HCT116 (cell line): ENCODE measurements around the gene YBX3. TPM values are rescaled to one million over a fixed set of nuclear protein-coding genes. Genes with fewer than 3 reads are reported as not detected.

Experiments
- ATAC-seq: fragments of 200-7000 bp; cut with Tn5 transposase; 2 replicates; pipeline ENCODE4 v1.9.1; 2020; ENCODE audit warnings: mild to moderate bottlenecking, moderate library complexity
- BruUV-seq: library from RNA; stranded (reverse); fragments of 400-500 nt; replicated peaks from 2 replicates; lab custom pipeline; 2021; lab: Mats Ljungman, UMichigan
- CTCF ChIA-PET: fragments of 300-600 bp; sonication (Branson Sonifier 250); formaldehyde crosslinking; loops from one replicate; lab custom pipeline; 2021; ENCODE audit warnings: antibody characterized with exemption; lab: Charles Lee
- POLR2A ChIA-PET: fragments of 300-600, 350-600 bp; sonication (Branson Sonifier 250); formaldehyde crosslinking; loops from one replicate; lab custom pipeline; 2021; ENCODE audit warnings: antibody characterized with exemption; lab: Charles Lee
- RAD21 ChIA-PET, 2 experiments: fragments of 300-600 bp; sonication (Branson Sonifier 250); formaldehyde crosslinking; loops; one replicate each; lab custom pipeline; 2023; ENCODE audit warnings: low total read pairs in 2 of 2; ENCODE audit not compliant: uncharacterized antibody in 2 of 2, unreplicated experiment in 2 of 2, low non-redundant PET in 1 of 2; lab: Charles Lee
- DNase-seq: peaks from one replicate; pipeline ENCODE4 v3.0.0-alpha.2; 2010; ENCODE audit warnings: low read depth, low spot score
- H2AFZ ChIP-seq: fragments of 200-600 bp; shearing (Covaris generic), sonication (generic); 2 replicates; pipeline ENCODE4 v1.6.1; 2017; ENCODE audit warnings: low read depth, mixed run types, mixed read lengths, antibody characterized with exemption, low read length; ENCODE audit not compliant: poor library complexity, severe bottlenecking
- H3K27ac ChIP-seq: 2 replicates; pipeline ENCODE4 v1.5.1; 2012; ENCODE audit warnings: low read depth, low read length
- H3K27me3 ChIP-seq: fragments of 200-600 bp; sonication (generic); 2 replicates; pipeline ENCODE4 v1.6.1; 2016; ENCODE audit warnings: mixed run types, low read length, mixed read lengths; ENCODE audit not compliant: insufficient read depth
- H3K36me3 ChIP-seq, 2 experiments: fragments of 200-500 bp in 1 of 2; fragments of 200-600 bp in 1 of 2; sonication (Bioruptor generic) in 1 of 2; sonication (generic) in 1 of 2; 2 replicates each; pipeline versions ENCODE4 v1.5.1 to v1.6.1; 2014 to 2016; ENCODE audit warnings: low read length in 2 of 2, inconsistent platforms in 1 of 2, mixed read lengths in 1 of 2, mixed run types in 1 of 2; ENCODE audit not compliant: insufficient read depth in 2 of 2, control insufficient read depth in 1 of 2
- H3K4me1 ChIP-seq, 2 experiments: fragments of 200-600 bp in 1 of 2; sonication (generic) in 1 of 2; 2 replicates each; pipeline versions ENCODE4 v1.5.1 to v1.6.1; 2012 to 2017; ENCODE audit warnings: low read length in 2 of 2, inconsistent platforms in 1 of 2, mild to moderate bottlenecking in 1 of 2, mixed read lengths in 1 of 2, mixed run types in 1 of 2, moderate library complexity in 1 of 2; ENCODE audit not compliant: insufficient read depth in 2 of 2, control insufficient read depth in 1 of 2
- H3K4me2 ChIP-seq: fragments of 200-600 bp; sonication (generic); 2 replicates; pipeline ENCODE4 v1.6.1; 2017; ENCODE audit warnings: mixed run types, low read length, mixed read lengths
- H3K4me3 ChIP-seq, 2 experiments: fragments of 200-600 bp in 1 of 2; sonication (generic) in 1 of 2; replicated peaks in 1 of 2; 2 replicates each; pipeline ENCODE4 v1.5.1; 2011 to 2016; ENCODE audit warnings: low read length in 2 of 2, control low read depth in 1 of 2, low read depth in 1 of 2, mild to moderate bottlenecking in 1 of 2, mixed read lengths in 1 of 2, mixed run types in 1 of 2
- H3K79me2 ChIP-seq: fragments of 200-600 bp; sonication (generic); 2 replicates; pipeline ENCODE4 v1.6.1; 2017; ENCODE audit warnings: mild to moderate bottlenecking, mixed run types, low read length, moderate library complexity, mixed read lengths; ENCODE audit not compliant: insufficient read depth
- H3K9ac ChIP-seq: fragments of 200-600 bp; sonication (generic); 2 replicates; pipeline ENCODE4 v1.6.1; 2016; ENCODE audit warnings: low read length, mixed read lengths
- H3K9me2 ChIP-seq: fragments of 200-600 bp; sonication (generic), shearing (Covaris generic); 2 replicates; pipeline ENCODE4 v1.6.1; 2017; ENCODE audit warnings: mixed run types, mild to moderate bottlenecking, moderate library complexity; ENCODE audit not compliant: insufficient read depth
- H3K9me3 ChIP-seq, 2 experiments: fragments of 200-500 bp in 1 of 2; fragments of 200-600 bp in 1 of 2; sonication (Bioruptor generic) in 1 of 2; sonication (generic) in 1 of 2; 2 replicates each; pipeline ENCODE4 v1.6.1; 2014 to 2017; ENCODE audit warnings: low read length in 2 of 2, mixed read lengths in 2 of 2, inconsistent platforms in 1 of 2, low read depth in 1 of 2, mild to moderate bottlenecking in 1 of 2, mixed run types in 1 of 2, moderate library complexity in 1 of 2; ENCODE audit not compliant: control insufficient read depth in 1 of 2, insufficient read depth in 1 of 2
- H4K20me1 ChIP-seq: fragments of 200-600 bp; sonication (generic), shearing (Covaris generic); 2 replicates; pipeline ENCODE4 v1.6.1; 2017; ENCODE audit warnings: mixed run types, mild to moderate bottlenecking, moderate library complexity; ENCODE audit not compliant: insufficient read depth
- CEBPB ChIP-seq: IDR thresholded peaks from 2 replicates; pipeline ENCODE4 v1.6.1; 2012; ENCODE audit warnings: low read depth
- CTCF ChIP-seq, 3 experiments: fragments of 200-600 bp in 1 of 3; sonication (generic) in 1 of 3; IDR thresholded peaks in 2 of 3; conservative IDR thresholded peaks in 1 of 3; 2 replicates each; pipeline ENCODE4 v1.5.1; 2012 to 2017; ENCODE audit warnings: low read depth in 2 of 3, low read length in 2 of 3, antibody characterized with exemption in 1 of 3, borderline replicate concordance in 1 of 3, control low read depth in 1 of 3, mild to moderate bottlenecking in 1 of 3, mixed read lengths in 1 of 3, mixed run types in 1 of 3, moderate library complexity in 1 of 3; ENCODE audit not compliant: insufficient read depth in 1 of 3
- FOSL1 ChIP-seq: IDR thresholded peaks from 2 replicates; pipeline ENCODE4 v1.6.1; 2012; ENCODE audit warnings: low read depth
- JUND ChIP-seq: IDR thresholded peaks from 2 replicates; pipeline ENCODE4 v1.6.1; 2012
- RAD21 ChIP-seq: IDR thresholded peaks from 2 replicates; pipeline ENCODE4 v1.6.1; 2012; ENCODE audit warnings: low read depth, mild to moderate bottlenecking
- REST ChIP-seq: IDR thresholded peaks from 2 replicates; pipeline ENCODE4 v1.6.1; 2012; ENCODE audit warnings: low read depth
- SRF ChIP-seq: IDR thresholded peaks from 2 replicates; pipeline ENCODE4 v1.6.1; 2012; ENCODE audit warnings: low read depth
- TCF7L2 ChIP-seq: IDR thresholded peaks from 2 replicates; pipeline ENCODE4 v1.7.0; 2011; ENCODE audit warnings: borderline replicate concordance, inconsistent platforms; ENCODE audit not compliant: insufficient read depth, insufficient read length; ENCODE audit errors: extremely low read depth
- intact Hi-C: fragments of 100-400 bp; cut with micrococcal nuclease; formaldehyde crosslinking; loops from 2 replicates; pipeline ENCODE4 v1.10.0; 2022
- total RNA-seq: library from RNA; stranded (reverse); gene quantifications from one replicate; pipeline ENCODE4 v1.2.1, GENCODE V29; 2021; ENCODE audit not compliant: unreplicated experiment

YBX3 gene
- total RNA-seq, 1 experiment from 2014 or later: 419 TPM

DNA sequence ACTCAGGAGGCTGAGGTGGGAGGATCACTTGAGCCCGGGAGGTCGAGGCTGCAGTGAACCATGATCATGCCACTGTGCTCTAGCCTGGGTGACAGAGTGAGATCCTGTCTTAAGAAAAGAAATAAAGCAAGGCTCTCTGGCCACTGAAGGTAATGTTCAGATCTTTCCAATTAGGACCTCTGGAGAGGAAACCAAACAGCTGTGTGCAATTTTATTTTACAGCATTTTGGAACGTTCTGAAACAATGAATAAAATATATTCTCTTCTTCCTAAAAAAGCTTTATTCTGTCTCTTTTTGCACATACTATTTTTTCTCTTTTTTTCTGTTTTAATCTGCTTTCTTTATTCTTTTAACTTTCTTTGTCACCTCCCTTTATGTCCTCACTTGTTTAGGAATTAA is 5.0 kb upstream of the YBX3 start (continued):
- no peak for TF ChIP-seq TCF7L2

DNA sequence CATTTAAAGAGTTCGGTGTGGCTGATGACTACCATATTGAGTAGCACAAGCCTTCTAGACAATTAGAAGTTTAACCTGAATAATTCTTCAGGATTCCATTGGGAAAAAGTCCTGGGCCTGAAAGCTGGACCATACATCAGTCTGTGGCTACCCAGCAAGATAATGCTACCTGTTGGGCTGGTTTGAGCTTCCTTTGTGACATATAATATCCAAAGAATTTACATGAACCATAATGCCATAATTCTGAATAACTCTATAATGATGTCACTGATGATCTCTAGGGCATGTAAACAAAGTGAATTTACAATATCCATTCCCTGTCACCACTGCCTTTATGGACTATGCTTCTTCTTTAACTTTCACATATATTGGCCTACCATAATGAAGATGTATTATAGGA is 3.8 kb upstream of the YBX3 start:
- ATAC-seq (no peak), DNase-seq (no peak)
- Histone ChIP-seq H3K4me1 (peaks cover 0 to 14% of the 10 kb centered on the region in 2 experiments; a peak in 2 of 4 replicates), H2AFZ (no peak overlapping the region), H3K27me3 (no peaks in the 10 kb centered on the region), H3K9me3 (no peaks in the 10 kb centered on the region; a peak in 1 of 4 replicates), H3K4me3 (no peak overlapping the region), H3K79me2 (peaks cover 23% of the 10 kb centered on the region), H3K9ac (no peak overlapping the region), H3K9me2 (no peaks in the 10 kb centered on the region), H3K36me3 (no peaks in the 10 kb centered on the region), H3K27ac (no peak overlapping the region), H4K20me1 (no peaks in the 10 kb centered on the region), H3K4me2 (no peak overlapping the region)
- POLR2A ChIA-PET: interaction anchor here (1.0 kb wide), 1 partner anchor 9 kb away, joined by 3 read pairs; no protein-coding TSS in a partner anchor
- CTCF ChIA-PET: no interaction called here
- no peak for TF ChIP-seq REST
- TF ChIP-seq JUND: no peak
- no peak for TF ChIP-seq SRF
- no peak for TF ChIP-seq CEBPB
- no peak for TF ChIP-seq RAD21
- no peak for TF ChIP-seq TCF7L2
- no peak for TF ChIP-seq FOSL1
- no peak for TF ChIP-seq CTCF (IDR thresholded peaks at IDR 0.05 in 2 of 3, conservative IDR thresholded peaks at IDR 0.05 in 1 of 3; ENCODE audit: borderline replicate concordance in 1 of 3, insufficient read depth in 1 of 3, low read depth in 2 of 3, low read length in 2 of 3)
- intact Hi-C loops: no loop called here
- RAD21 ChIA-PET: no interaction called here
- BruUV-seq: no TSS peak
